C4-2B (cell line): Measurements from ENCODE around the gene HMX3.

Experiments used
- ZFX ChIP-seq: fragments of 450-650 bp; IDR thresholded peaks from 2 replicates; pipeline ENCODE4 v1.6.1; 2017
- TF ChIP-seq, protein P1 (sequence below): fragments of 450-650 bp; conservative IDR thresholded peaks from 2 replicates; pipeline ENCODE4 v1.5.1; 2017; ENCODE audit warnings: mild to moderate bottlenecking

- TF ChIP-seq, protein P1, sequence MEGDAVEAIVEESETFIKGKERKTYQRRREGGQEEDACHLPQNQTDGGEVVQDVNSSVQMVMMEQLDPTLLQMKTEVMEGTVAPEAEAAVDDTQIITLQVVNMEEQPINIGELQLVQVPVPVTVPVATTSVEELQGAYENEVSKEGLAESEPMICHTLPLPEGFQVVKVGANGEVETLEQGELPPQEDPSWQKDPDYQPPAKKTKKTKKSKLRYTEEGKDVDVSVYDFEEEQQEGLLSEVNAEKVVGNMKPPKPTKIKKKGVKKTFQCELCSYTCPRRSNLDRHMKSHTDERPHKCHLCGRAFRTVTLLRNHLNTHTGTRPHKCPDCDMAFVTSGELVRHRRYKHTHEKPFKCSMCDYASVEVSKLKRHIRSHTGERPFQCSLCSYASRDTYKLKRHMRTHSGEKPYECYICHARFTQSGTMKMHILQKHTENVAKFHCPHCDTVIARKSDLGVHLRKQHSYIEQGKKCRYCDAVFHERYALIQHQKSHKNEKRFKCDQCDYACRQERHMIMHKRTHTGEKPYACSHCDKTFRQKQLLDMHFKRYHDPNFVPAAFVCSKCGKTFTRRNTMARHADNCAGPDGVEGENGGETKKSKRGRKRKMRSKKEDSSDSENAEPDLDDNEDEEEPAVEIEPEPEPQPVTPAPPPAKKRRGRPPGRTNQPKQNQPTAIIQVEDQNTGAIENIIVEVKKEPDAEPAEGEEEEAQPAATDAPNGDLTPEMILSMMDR = no peak
- TF ChIP-seq ZFX = no peak
These were observed 35.6 kb upstream of the HMX3 start for GRCh38 chr10:123100030-123100762.
